HepG2 (cell line): ENCODE data around the gene EYA2. TPM values are rescaled to one million over a fixed set of nuclear protein-coding genes. Genes with fewer than 3 reads are reported as not detected.

Source experiments
- GLI4 ChIP-seq: sonication (generic); formaldehyde crosslinking; IDR thresholded peaks from 2 replicates; pipeline ENCODE4 v1.5.1; 2020; ENCODE audit warnings: missing genetic modification reagents, mild to moderate bottlenecking, moderate library complexity, borderline replicate concordance
- LCORL ChIP-seq, 2 experiments: fragments of 450-650 bp in 1 of 2; sonication (generic) in 1 of 2; formaldehyde crosslinking in 1 of 2; IDR thresholded peaks; 2 replicates each; pipeline versions ENCODE4 v1.5.0 to v1.6.1; 2017 to 2020; ENCODE audit warnings: antibody characterized with exemption in 1 of 2, missing genetic modification reagents in 1 of 2
- ZNF318 ChIP-seq: sonication (generic); formaldehyde crosslinking; IDR thresholded peaks from 2 replicates; pipeline ENCODE4 v1.4.0; 2020; ENCODE audit warnings: mild to moderate bottlenecking, missing genetic modification reagents
- polyA plus RNA-seq, 8 experiments: library from polyadenylated mRNA; depleted of rRNA in 3 of 8; stranded (reverse) in 7 of 8; unstranded in 1 of 8; fragments of >200 nt; fragmentation: Illumina TruSeq in 4 of 8; extraction: Trizol in 4 of 8; gene quantifications; 2 replicates each; pipeline versions ENCODE4 v1.2.1 to v1.2.3, GENCODE V29; 2011 to 2016; ENCODE audit warnings: low read depth in 4 of 8, missing spikeins in 1 of 8, mixed read lengths in 1 of 8; ENCODE audit not compliant: insufficient read depth in 1 of 8
- total RNA-seq, 5 experiments: library from RNA; depleted of rRNA; stranded (reverse); fragments of >200 nt; fragmentation: Illumina TruSeq; extraction: Trizol; gene quantifications; 2 replicates each; pipeline ENCODE4 v1.2.3, GENCODE V29; 2016; ENCODE audit warnings: low read depth in 1 of 5
- TF ChIP-seq, protein P1 (sequence below), 2 experiments: sonication (generic) in 1 of 2; formaldehyde crosslinking in 1 of 2; IDR thresholded peaks; 2 replicates each; pipeline versions ENCODE4 v1.4.0 to v1.6.1; 2018 to 2020; ENCODE audit warnings: missing genetic modification reagents in 2 of 2, borderline replicate concordance in 1 of 2, low read depth in 1 of 2, mild to moderate bottlenecking in 1 of 2, missing biosample characterization in 1 of 2

Gene EYA2
- total and polyA plus RNA-seq, 2 of the 13 experiments (the other 11 are each of a cell fraction or from before 2014, with no cell fraction given) = not detected

GRCh38 chr20:46916258-46916603 lies 21.6 kb downstream of the EYA2 start (continued):
- TF ChIP-seq GLI4 (CRISPR knock-in tag) = no peak
- TF ChIP-seq LCORL (IDR thresholded peaks at IDR 0.05) = 0 out of 2 replicates have a peak, but pooled peaks have one; percentile 15
- no peak for TF ChIP-seq LCORL (CRISPR knock-in tag; IDR thresholded peaks at IDR 0.05)
- TF ChIP-seq, protein P1, sequence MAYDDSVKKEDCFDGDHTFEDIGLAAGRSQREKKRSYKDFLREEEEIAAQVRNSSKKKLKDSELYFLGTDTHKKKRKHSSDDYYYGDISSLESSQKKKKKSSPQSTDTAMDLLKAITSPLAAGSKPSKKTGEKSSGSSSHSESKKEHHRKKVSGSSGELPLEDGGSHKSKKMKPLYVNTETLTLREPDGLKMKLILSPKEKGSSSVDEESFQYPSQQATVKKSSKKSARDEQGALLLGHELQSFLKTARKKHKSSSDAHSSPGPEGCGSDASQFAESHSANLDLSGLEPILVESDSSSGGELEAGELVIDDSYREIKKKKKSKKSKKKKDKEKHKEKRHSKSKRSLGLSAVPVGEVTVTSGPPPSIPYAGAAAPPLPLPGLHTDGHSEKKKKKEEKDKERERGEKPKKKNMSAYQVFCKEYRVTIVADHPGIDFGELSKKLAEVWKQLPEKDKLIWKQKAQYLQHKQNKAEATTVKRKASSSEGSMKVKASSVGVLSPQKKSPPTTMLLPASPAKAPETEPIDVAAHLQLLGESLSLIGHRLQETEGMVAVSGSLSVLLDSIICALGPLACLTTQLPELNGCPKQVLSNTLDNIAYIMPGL (CRISPR knock-in tag; IDR thresholded peaks at IDR 0.05; ENCODE audit: borderline replicate concordance in 1 of 2, low read depth in 1 of 2) = no peak
- TF ChIP-seq ZNF318 (CRISPR knock-in tag) = no peak
